Suprapubic skin (tissue), 3 donors: ENCODE results near the gene DNAAF8.

Experiments
- EP300 ChIP-seq: sonication (generic); formaldehyde crosslinking; IDR thresholded peaks from one replicate; pipeline ENCODE4 v1.6.1; 2017; ENCODE audit warnings: antibody characterized with exemption
- POLR2A ChIP-seq, 2 donors: fragments of 450-650 bp; IDR thresholded peaks; one replicate each; pipeline ENCODE4 v1.6.1; 2017; ENCODE audit warnings: antibody characterized with exemption in 2 of 2, mild to moderate bottlenecking in 2 of 2, moderate library complexity in 2 of 2
- TF ChIP-seq, protein P1 (sequence below), 2 donors: fragments of 200-600 bp in 1 of 2; fragments of 450-650 bp in 1 of 2; sonication (generic) in 1 of 2; IDR thresholded peaks; one replicate each; pipeline ENCODE4 v1.5.1; 2016 to 2019; ENCODE audit warnings: antibody characterized with exemption in 2 of 2, mild to moderate bottlenecking in 1 of 2, moderate library complexity in 1 of 2

DNA sequence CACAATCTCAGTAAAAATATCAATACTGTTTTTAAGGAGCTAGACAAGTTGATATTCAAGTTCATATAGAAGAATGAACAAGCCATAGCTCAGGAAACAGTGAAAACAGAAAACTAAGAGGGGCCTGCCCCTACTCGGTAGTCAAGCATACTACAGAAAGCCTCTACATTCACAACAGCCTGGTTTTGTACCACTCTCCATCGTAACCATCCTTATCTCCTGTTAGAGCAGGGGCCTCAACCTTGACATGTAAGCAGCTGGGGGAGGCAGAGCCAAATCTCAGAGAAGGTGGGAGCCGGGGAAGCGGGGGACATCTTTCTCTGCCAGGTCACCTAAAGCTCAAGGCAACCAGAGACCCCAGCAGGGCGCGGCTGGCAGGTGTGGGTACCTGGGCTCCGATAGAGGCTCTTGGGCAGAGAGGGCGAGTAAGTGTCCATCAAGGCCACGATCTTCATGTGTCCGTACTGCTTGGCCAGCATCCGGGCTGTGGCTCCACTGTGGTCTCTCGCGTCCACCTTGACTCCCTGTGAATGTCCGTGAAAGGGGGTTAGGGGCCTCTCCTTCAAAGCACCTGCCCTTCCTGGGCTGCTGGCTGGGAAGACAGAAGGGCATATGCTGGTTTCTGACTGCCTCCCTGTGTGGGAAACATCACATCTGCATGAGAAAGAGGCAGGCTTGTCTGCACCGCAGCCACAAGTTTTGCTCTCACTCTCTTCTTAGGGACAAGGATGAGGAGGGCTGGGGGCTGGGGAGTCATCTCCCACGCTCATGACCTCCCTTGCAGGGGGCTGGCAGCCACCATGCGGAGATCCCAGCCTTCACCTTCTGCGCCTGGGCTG is 20.5 kb upstream of the DNAAF8 start:
- TF ChIP-seq EP300 (no peak), POLR2A (IDR thresholded peaks at IDR 0.05) (no peak)
- TF ChIP-seq, protein P1, sequence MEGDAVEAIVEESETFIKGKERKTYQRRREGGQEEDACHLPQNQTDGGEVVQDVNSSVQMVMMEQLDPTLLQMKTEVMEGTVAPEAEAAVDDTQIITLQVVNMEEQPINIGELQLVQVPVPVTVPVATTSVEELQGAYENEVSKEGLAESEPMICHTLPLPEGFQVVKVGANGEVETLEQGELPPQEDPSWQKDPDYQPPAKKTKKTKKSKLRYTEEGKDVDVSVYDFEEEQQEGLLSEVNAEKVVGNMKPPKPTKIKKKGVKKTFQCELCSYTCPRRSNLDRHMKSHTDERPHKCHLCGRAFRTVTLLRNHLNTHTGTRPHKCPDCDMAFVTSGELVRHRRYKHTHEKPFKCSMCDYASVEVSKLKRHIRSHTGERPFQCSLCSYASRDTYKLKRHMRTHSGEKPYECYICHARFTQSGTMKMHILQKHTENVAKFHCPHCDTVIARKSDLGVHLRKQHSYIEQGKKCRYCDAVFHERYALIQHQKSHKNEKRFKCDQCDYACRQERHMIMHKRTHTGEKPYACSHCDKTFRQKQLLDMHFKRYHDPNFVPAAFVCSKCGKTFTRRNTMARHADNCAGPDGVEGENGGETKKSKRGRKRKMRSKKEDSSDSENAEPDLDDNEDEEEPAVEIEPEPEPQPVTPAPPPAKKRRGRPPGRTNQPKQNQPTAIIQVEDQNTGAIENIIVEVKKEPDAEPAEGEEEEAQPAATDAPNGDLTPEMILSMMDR (IDR thresholded peaks at IDR 0.05), result no peak
